Right lung (tissue), 5 donors: ENCODE data around the gene MRPL33. TPM values are rescaled to one million over a fixed set of nuclear protein-coding genes. Genes with fewer than 3 reads are reported as not detected.
"Not testable (repeated sequence)": the region's sequence is repeated elsewhere in the genome, so short reads cannot be mapped to it uniquely, and the experiment has no call there.

Experiments
- DNase-seq, 2 donors: peaks; one replicate each; pipeline ENCODE4 v3.0.0-alpha.2; 2013
- polyA plus RNA-seq, 5 donors: library from polyadenylated mRNA; unstranded; fragments of 120-200 nt; gene quantifications; one replicate each; pipeline versions ENCODE4 v1.2.1 to v1.2.3, GENCODE V29; 2013; ENCODE audit warnings: inconsistent platforms in 1 of 5, low replicate concordance in 1 of 5; ENCODE audit not compliant: insufficient read length in 5 of 5, insufficient read depth in 1 of 5

The MRPL33 gene
- polyA plus RNA-seq, 5 donors, result 90.6 to 129 (median 102) TPM

GRCh38 chr2:27738349-27739057 lies 33.0 kb upstream of the MRPL33 start:
- no peak for DNase-seq

DNA sequence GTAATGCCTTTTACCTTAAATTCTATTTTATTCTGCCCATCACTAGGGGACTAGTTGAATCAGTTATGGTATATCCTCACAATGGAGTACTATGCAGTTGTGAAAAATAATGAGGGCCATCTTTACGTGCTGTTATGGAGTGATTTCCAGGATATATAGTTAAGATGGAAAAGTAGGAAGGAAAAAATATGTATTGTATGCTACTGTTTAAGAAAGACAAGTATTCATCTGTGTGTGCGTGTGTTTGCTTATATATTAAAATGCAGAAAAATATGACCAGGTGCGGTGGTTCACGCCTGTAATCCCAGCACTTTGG lies 32.5 kb upstream of the MRPL33 start:
- DNase-seq, result no peak

DNA sequence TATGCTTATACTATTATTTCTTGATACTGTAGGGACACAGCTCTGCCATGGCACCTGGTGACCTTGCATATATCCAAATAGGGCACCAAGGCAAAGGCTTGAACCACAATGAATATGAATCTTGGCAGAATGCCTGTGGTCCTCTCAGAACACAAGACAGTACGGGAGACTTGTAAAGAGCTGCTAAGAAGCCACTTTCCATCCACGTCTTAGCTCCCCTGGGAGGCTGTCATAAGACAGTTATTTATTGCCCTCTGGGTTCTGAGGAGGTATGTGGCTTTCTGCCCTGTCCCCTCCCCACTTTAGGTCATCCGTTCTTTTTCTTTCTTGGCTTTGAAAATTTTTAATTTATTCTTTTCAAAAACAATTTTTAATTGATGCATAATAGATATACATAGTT lies 29.8 kb upstream of the MRPL33 start:
- DNase-seq, result no peak

GRCh38 chr2:27742571-27742970 lies 28.9 kb upstream of the MRPL33 start:
- DNase-seq, result no peak

- DNase-seq, result not testable (repeated sequence)
Measured at GRCh38 chr2:27745494-27745893, 26.0 kb upstream of the MRPL33 start.

DNA sequence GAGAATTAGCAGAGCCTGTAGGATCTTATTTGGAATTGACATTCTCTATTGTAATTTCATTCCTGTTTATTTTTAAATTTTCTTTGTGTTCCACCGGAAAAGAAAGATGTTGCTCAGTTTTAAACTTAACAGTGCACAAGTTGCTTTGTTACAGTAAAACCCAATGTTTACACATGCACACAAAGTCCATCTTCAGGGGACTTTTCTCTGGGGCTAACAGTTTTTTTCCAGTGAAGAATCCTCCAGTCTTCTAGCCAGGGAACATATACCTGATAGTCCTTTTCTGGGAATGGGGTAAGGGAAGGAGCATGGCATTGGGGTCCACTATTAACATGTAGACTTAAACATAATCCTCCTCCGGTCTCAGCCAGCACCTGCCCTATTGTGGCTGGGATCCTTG lies 25.2 kb upstream of the MRPL33 start:
- DNase-seq, result no peak

- DNase-seq, result no peak
Measured at GRCh38 chr2:27747827-27748352, 23.6 kb upstream of the MRPL33 start.

DNA sequence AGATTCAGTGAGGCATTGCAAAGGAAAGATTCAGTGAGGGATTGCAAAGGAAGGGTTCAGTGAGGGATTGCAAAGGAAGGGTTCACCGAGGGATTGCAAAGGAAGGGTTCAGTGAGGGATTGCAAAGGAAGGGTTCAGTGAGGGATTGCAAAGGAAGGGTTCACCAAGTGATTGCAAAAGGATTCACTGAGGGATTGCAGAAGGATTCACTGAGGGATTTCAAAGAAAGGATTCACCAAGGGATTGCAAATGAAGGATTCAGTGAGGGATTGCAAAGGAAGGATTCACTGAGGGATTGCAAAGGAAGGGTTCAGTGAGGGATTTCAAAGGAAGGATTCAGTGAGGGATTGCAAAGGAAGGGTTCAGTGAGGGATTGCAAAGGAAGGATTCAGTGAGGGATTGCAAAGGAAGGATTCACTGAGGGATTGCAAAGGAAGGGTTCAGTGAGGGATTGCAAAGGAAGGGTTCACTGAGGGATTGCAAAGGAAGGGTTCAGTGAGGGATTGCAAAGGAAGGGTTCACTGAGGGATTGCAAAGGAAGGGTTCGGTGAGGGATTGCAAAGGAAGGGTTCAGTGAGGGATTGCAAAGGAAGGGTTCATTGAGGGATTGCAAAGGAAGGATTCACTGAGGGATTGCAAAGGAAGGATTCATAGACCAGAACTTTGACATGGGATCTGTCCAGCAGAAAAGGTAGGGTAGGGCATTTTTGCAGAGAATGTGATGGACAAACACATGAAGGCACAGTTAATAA lies 22.5 kb upstream of the MRPL33 start:
- DNase-seq, result not testable (repeated sequence)

DNA sequence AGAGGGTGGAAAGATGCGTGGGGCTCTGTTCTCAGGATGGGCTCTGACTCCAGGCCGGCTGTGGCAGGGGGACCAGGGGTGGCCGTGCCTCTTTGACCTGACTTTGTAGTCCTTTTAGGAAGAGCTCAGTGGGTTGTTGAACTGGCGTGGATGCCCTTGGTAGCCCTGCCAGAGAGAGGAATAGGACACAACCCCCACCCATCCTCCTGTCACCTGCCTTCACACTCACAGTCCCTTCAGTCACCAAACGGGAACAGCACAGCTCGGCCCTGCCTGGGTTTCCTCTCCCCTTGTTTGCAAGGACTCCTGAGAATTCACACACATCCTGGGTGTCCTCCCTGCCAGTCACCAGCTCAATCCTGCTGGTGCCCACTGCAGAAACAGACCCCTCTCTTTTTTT lies 20.1 kb upstream of the MRPL33 start:
- no peak for DNase-seq

GRCh38 chr2:27752551-27753237 lies 18.8 kb upstream of the MRPL33 start:
- DNase-seq, result no peak

- DNase-seq, result no peak
Measured at GRCh38 chr2:27754138-27754588, 17.4 kb upstream of the MRPL33 start.

DNA sequence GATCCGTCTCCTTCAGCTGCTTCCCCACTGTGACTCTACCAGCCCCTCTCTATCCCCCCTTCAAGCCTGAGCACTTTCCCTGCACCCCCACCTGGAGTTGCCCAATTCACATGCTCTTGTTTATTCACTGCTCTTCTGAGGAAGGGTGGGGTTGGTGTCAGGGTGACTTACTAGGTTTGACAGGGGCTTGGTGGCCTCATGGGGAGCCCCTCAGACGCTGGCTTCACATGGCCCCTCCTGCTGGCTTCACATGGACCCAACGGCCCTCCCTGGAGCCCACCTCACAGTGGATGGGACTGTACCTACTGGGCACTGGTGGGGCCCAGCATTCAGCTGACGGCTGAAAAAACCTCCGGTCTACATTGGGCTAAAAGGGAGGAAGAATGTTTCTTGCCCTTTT lies 16.7 kb upstream of the MRPL33 start:
- DNase-seq, result no peak

DNA sequence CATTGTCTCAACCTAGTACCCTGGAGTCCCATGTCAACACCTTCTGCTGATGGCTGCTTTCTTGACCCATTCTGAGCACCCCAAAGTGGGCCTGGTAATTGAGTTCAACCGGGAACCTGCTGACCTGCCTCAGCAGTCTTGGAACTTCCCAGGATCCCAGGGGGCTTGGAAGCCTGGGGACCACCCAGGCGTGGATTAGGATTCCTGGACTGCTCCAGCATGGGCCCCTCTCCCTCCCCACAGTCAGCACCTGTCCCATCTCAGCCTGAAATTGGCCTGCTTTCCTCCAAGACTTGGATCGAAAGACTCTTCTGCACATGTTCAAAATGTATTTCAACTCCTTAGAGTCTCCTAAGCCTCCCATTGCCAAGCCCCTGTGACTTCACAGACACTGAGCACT lies 15.4 kb upstream of the MRPL33 start:
- no peak for DNase-seq

GRCh38 chr2:27756544-27757498 lies 14.7 kb upstream of the MRPL33 start:
- DNase-seq, result no peak

GRCh38 chr2:27762951-27763906 lies 8.3 kb upstream of the MRPL33 start:
- DNase-seq, result no peak

DNA sequence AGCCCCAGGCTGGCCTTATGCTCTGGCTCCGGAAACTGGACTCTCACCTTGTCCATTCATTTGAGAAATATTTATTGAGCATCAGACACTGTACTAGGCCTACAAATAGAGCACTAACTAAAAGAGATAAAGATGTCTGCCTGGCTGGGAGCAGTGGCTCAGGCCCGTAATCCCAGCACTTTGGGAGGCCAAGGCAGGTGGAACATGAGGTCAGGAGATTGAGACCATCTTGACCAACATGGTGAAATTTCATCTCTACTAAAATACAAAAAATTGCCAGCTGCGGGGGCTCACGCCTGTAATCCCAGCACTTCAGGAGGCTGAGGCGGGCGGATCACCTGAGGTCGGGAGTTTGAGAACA lies 7.6 kb upstream of the MRPL33 start:
- DNase-seq, result no peak

DNA sequence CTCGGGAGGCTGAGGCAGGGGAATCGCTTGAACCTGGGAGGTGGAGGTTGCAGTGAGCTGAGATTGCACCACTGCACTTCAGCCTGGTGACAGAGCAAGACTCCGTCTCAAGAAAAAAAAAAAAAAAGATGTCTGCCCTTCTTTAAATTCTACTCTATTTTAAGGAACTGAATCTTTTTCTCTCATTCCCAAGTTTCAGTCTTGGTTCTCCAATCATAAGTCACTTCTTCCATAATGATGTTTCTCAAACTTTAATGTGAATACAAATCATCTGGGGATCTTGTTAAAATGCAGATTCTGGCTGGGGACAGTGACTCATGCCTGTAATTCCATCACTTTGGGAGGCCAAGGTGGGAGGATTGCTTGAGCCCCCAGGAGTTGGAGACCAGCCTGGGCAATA lies 7.0 kb upstream of the MRPL33 start:
- DNase-seq, result not testable (repeated sequence)

GRCh38 chr2:27765621-27766286 lies 5.8 kb upstream of the MRPL33 start:
- DNase-seq, result peak; percentile 68 to 71

- DNase-seq, result no peak
Measured at GRCh38 chr2:27766287-27766661, 5.2 kb upstream of the MRPL33 start.

GRCh38 chr2:27771202-27771547 lies 344 bp upstream of the MRPL33 start:
- DNase-seq, result no peak
